HG03039 (cell line): ENCODE measurements around the gene CTDSP1.

Source experiments
- ATAC-seq: cut with Tn5 transposase; IDR thresholded peaks from one replicate; pipeline ENCODE4 v1.9.1; 2021; ENCODE audit warnings: mild to moderate bottlenecking, moderate library complexity; ENCODE audit not compliant: unreplicated experiment

Gene CTDSP1

DNA sequence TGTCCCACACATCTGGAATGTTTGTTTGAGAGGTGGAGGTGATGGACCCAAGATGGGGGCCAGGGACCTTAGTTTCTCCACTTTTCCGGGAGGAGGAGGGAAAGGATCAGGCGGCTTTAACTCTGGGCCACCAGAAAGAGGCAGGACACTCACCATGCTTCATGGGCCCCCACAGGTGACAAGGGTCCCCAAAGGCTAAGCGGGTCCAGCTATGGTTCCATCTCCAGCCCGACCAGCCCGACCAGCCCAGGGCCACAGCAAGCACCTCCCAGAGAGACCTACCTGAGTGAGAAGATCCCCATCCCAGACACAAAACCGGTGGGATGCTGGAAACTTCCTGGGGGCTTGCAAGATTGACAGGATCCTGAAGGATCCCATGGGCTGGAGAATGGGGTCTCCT lies 16.9 kb upstream of the CTDSP1 start:
- no peak for ATAC-seq

DNA sequence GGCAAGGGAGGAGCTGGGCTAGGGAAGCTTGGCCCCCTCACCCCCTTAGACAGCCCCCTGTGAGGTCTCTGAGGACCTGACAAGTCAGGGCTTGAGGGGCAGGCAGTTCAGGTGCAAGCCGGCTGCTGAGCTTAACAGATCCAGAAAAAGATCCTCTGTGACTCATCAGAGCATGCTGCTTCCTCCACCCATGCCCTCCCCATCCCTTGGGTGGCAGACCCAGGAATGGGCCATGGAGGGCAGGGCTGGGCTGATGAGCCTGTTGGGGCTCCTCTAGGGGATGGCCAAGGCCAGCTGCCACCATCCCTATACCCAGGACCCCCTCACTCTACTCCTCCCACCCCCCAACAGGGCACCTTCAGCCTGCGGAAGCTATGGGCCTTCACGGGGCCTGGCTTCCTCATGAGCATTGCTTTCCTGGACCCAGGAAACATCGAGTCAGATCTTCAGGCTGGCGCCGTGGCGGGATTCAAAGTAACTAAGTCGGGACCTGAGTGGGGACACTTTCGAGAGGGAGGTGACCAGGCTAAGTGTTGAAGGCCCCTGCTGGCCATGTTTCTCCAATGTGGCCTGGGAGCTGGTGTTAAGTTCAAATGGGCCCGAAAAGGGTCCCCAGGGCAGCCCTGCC lies 15.7 kb upstream of the CTDSP1 start:
- no peak for ATAC-seq

DNA sequence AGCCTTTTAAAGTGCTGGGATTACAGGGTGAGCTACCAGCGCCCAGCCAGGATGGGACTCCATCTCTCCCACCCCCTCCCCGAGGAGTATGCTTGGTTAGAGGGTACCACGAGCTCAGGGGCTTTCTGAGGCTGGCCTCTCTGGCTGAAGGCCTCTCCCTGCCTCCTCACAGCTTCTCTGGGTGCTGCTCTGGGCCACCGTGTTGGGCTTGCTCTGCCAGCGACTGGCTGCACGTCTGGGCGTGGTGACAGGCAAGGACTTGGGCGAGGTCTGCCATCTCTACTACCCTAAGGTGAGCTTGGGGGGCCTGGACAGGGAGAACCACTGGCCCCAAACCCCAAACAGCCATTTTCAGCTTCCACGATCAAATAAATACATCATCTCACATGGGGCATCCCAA lies 14.7 kb upstream of the CTDSP1 start:
- no peak for ATAC-seq

DNA sequence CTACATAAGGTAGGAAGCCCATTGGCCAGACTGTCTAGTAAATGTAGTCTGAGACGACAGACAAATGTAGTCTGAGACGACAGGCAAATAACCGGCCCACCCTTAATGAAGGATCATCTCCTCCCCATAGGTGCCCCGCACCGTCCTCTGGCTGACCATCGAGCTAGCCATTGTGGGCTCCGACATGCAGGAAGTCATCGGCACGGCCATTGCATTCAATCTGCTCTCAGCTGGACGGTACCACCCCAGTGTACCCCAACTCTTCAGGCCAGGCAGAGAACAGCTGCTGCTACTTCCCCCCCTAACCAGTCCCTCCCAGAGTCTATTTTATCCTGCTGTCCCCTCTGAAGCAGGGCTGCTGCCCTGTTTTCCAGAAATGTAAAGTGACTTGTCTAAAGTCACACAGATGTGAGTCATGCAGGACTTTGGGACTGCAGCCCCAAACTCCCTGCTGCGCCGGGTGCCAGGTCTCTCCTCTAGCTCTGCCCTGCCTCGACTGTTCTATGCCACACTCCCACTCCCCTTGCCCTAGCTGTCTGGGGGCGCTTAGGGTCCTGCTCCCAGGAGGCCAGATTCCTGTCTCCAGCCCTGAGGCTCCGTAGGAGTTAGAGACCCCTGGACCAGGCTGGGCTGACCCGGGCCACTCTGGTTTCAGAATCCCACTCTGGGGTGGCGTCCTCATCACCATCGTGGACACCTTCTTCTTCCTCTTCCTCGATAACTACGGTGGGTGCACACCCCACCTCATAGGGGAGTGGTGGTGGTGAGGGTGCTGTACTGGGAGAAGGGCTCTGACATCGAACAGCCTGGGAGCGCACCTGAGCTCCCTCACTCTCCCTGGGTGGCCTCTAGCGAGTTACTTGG lies 12.9 kb upstream of the CTDSP1 start:
- ATAC-seq, result no peak

DNA sequence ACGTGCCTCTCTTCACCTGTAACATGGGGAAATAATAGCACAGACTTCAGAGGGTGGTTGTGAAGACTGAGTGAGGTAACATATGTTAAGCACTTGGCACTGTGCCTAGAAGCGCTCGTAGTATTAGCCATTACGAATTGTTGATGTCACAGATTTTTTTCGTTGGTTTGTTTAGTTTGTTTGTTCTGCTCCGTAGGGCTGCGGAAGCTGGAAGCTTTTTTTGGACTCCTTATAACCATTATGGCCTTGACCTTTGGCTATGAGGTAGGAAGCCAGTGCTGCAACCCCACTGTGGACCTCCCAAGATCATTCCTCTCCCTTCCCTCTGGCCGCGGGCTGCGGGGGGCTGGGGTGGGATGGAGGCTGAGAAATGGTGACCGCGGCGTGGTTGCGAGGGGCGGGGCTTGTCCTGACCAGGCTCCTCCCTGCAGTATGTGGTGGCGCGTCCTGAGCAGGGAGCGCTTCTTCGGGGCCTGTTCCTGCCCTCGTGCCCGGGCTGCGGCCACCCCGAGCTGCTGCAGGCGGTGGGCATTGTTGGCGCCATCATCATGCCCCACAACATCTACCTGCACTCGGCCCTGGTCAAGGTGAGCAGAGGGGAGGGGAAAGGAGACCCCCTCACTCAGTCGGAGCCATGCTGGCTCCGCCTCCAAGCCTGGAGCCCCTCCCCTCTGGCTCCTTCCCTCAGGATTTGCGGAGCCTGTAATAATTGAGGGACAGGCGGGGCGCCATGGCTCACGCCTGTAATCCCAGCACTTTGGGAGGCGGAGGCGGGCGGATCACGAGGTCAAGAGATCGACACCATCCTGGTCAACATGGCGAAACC lies 12.1 kb upstream of the CTDSP1 start:
- no peak for ATAC-seq

DNA sequence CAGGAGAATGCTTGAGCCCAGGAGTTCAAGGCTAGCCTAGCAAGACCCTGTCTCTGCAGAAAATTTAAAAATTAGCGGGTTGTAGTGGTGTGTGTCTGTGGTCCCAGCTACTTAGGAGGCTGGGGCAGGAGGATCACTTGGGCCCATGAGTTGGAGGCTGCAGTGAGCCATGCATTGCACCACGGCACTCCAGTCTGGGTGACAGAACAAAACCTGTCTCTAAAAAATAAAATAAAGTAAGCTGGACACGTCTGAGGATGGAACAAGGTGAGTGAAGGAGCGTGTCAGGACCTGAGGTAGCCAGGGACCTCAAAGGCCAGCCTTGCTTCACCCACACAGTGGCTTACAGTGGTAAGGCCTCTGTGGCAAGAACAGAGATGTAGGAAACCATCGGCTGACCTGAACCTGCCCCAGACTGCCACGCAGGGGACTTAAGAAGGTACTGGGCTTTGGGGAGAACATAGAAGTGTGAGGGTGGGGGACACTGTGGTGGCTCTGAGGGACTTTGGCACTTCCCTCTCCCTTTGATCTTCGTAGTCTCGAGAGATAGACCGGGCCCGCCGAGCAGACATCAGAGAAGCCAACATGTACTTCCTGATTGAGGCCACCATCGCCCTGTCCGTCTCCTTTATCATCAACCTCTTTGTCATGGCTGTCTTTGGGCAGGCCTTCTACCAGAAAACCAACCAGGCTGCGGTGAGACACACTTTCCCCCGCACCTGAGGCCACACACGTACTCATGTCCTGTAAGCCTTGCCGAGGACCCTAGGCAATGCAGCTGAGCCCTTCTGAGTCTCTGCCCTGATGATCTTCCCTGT lies 10.1 kb upstream of the CTDSP1 start:
- ATAC-seq, result no peak

DNA sequence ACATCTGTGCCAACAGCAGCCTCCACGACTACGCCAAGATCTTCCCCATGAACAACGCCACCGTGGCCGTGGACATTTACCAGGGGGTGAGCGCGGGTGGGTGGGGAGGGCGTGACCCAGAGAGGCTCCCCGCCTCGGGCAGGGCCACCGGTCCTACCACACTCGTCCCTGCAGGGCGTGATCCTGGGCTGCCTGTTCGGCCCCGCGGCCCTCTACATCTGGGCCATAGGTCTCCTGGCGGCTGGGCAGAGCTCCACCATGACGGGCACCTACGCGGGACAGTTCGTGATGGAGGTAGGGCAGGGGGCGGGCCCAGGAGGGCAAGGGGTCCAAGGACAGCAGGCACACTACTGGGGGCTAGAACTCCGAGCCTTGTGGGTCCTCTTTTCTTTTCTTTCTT lies 8.5 kb upstream of the CTDSP1 start:
- no peak for ATAC-seq

DNA sequence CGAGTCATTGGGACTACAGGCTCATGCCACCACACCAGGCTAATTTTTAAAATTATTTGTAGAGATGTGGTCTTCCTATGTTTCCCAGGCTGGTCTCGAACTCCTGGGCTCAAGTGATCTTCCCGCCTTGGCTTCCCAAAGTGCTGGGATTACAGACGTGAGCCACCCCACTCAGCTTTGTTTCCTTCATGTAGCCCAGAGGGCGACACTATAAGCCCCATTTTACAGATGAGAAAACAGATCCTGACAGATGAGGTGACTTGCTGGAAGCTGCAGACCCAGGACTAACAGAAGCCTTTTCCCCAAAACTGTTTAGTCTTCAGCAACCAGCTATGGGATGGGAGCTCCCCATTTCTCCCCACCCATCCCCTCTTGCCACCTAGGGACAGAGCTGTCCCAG lies 7.2 kb upstream of the CTDSP1 start:
- ATAC-seq, result no peak

DNA sequence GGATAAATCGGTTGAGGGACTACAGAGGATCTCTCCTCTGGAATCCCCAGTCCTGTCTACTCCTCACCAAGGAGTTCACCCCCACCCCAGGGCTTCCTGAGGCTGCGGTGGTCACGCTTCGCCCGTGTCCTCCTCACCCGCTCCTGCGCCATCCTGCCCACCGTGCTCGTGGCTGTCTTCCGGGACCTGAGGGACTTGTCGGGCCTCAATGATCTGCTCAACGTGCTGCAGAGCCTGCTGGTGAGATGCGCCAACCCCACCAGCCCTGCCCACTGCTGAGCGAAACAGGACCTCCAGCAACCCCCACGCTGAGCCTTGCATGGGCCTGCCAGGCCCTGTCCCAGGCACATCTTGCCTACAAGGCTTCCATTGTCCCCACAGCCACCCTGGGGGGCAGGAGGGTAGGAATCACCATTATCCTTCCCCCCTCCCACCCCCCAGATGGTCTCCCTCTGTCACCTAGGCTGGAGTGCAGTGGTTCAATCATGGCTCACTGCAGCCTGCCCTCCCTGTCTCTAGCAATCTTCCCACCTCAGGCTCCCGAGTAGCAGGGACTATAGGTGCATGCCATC lies 6.7 kb upstream of the CTDSP1 start:
- ATAC-seq, result no peak

DNA sequence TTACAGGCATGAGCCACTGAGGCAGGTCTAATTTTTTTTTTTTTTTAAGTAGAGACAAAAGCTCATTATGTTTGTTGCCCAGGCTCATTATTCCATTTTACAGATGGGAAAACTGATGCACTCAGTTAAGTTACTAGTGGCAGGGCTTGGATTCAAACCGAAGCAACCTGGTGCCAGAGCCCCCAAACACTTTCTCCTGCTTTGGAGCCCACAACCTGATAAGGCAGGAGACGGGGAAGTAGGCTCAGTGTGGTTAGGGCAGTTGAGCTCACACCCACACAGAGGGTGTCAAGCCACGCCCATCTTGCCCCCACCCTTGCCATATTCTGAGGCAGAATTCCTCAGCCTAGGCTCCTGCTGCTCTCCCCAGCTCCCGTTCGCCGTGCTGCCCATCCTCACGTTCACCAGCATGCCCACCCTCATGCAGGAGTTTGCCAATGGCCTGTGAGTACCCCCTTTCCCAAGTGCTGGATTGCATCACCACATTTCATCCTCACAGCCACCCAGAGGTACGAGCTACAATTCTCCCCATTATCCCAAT lies 5.8 kb upstream of the CTDSP1 start:
- no peak for ATAC-seq

DNA sequence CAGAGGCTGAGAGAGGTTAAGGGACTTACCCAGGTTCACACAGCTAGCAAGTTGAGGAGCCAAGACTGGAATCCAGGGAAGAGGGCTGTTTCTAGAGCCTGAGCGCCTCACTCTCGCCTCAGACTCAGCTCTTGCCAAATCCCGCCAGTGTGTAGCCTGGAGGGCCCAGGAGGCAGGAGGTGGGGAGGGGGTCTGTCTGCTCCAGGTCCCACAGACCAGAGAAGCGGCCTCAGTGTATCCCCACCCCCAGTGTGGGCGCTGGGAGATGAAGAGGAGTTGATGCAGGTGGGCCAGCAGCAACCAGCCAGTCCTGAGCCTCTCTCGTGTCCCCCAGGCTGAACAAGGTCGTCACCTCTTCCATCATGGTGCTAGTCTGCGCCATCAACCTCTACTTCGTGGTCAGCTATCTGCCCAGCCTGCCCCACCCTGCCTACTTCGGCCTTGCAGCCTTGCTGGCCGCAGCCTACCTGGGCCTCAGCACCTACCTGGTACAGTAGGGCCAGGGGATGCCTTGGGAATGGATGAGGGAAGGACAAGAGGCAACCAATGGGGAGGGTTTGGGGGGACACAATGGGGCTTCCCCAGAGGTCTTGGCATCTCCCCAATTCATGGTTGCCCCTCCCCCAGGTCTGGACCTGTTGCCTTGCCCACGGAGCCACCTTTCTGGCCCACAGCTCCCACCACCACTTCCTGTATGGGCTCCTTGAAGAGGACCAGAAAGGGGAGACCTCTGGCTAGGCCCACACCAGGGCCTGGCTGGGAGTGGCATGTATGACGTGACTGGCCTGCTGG lies 5.2 kb upstream of the CTDSP1 start:
- ATAC-seq, result no peak

DNA sequence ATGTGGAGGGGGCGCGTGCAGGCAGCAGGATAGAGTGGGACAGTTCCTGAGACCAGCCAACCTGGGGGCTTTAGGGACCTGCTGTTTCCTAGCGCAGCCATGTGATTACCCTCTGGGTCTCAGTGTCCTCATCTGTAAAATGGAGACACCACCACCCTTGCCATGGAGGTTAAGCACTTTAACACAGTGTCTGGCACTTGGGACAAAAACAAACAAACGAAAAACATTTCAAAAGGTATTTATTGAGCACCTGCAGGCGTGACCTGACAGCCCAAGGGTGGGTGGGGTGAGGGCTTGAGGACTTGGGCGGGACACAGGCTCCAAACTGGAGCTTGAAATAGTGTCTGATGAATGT lies 4.6 kb upstream of the CTDSP1 start:
- no peak for ATAC-seq

DNA sequence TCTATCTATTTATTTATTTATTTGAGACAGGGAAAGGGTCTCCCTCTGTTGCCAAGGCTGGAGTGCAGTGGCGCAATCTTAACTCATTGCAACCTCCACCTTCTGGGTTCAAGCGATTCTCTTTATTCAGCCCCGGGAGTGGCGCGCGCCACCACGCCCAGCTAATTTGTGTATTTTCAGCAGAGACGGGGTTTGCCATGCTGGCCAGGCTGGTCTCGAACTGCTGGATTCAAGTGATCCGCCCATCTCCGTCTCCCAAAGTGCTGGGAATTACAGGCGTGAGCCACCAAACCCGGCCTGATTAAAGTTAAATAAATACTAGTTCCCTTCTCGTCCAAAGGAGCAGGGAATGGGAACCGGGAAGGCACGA lies 4.2 kb upstream of the CTDSP1 start:
- ATAC-seq, result no peak

DNA sequence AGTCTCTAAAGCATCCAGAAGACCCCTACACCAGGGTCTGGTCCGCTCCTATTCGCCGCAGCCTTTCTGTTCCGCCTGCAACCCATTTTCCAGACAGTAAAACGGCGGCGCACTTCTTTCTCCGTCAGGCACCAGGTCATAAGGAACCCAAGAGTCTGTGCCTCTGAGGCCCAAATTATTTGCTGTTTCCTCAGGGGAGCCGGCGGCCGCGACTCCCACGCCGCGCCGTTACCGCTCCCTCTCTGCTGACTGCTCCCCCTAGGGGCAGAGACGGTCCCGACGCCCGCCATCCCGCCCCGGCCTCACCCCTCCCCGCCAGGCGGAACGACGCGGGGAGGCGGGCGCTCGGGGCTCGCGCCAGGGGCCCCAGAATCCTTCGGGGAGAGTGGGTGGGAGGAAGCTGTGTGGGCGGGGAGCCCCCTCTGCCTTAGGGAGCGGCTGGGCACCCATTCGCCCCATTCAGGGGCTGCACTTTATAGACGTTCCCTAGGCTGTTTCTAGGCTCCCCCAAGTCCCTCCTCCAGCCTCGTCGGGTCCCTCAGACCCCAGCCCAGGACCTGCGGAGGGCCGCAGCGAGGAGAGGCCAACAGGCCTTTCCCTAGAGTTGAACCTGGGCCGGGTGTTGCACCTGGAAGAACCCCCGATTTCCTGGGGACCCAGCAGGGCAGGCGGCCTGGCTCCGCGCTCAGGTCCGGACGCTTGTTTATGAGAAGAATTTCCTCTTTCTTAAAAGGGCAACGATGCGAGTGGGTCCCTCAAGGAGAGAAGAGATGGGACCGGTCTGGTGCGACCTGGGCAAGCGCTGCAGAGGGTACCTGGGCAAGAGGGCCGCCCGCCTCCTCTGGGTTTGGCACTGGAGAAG lies 3.6 kb upstream of the CTDSP1 start:
- ATAC-seq, result peak; percentile 38

DNA sequence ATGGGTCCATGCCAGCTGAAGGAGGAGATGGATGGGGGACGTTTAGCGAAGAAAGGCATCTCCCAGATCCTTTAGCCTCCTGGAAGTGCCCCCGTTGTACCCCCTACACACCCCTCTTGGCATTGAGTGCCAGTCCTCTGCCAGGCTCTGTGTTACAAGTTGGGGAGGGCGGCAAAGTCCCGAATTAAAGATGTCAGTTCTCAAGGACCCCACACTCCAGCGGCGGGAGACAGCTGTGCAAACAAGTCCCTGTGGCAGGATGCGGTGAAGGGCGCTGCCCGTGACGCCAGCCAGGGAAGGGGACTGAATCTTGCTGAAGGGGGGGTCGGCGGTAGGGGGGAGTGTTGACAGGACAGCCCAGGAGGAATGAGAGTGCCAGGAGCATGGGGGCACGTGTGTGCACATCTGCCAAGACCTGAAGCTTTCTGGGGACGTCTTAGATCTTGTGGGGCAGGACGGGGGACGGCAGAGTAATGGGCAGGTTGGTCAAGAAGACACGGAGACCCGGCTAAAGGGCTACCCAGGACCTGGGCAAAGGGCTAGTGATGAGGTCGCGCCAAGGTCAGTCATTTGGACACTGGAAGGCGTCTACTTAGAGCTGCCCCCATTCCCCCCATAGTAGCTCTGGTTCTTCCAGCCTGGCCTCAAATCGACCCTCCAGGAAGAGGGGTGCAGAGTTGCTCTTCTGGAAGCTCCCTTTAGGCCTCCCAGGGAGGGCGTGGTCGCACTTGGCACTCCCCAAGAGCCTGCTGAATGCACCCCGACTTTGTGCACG lies 2.8 kb upstream of the CTDSP1 start:
- ATAC-seq, result no peak

DNA sequence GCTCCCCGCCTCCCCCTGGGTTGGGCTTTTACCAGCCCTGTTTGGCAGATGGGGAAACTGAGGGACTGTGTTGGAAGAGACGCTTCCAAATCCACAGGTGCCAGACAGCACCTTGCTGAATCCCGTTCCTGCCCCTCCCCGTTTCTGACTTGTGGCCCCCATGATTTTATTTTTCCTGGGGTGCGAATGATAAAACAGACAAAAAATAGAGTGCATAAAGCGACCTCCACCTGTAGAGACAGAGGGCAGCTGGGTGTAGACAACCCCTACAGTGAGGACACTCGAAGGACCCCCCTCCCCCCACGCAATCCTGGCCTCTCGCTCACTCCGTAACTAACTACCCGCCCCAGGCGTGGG lies 2.2 kb upstream of the CTDSP1 start:
- no peak for ATAC-seq

DNA sequence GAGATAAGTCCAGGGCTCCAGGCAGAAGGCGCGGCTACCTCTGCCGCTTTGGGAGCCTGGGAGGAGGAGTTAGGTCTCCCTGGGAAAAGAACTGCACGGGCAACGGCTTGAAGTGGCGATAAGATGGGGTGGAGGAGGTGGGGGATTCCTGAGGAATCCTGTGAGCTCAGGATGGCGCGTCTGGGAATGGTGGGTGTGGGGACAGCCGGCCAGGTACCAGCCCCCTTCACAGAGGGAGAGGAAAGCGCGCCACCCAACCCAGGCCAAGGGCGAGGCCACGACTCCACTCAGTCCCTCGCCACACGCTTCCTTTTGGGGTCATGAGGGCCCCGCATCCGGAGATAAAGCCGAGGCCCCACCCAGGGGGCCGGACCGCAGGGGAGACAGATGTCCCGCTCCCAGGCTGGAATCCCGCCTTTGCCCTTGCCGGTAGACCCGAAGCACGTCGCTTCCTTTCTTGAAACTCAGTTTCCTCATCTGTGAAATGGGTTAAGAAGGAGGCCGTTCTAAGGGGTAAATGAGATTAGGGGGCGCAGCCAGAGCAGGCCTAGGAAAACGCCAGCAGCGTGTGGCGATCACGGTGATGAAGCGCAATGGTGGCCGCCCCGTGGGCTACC lies 1.7 kb upstream of the CTDSP1 start:
- ATAC-seq, result no peak
